ENCODE data around the gene NFYA. TPM values are rescaled to one million over a fixed set of nuclear protein-coding genes. Genes with fewer than 3 reads are reported as not detected.
A peak's percentile ranks its signal among the peaks of the same experiment; 100 is the strongest.

The NFYA gene
- total and polyA plus RNA-seq, 2 of the 13 experiments (the other 11 are each of a cell fraction or from before 2014, with no cell fraction given), result 16.0 to 22.9 TPM

DNA sequence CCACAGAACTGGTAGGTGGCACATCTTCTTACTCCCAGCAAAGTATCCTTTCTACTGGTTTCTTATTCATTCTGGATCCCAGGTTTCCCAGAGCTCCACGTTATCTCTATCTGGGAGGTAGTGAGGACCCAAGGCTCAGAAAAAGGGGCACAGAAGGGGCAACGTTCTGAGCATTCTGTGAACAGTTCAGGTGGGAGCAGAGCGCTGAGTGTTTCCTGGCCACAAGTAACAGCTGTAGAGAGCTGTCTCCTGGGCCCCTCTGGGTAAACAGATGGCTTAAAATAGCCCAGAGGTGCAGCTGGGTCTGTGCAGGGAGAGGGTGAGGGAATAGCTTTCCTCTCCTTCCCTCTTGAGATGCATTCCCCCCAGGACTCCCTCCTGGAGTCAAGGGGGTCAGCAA is 17.6 kb upstream of the NFYA start:
- WGBS (ENCODE audit: low lambda C conversion rate), result 42% methylated on average over 3 of the region's 3 CpGs
- TF ChIP-seq ZNF543 (CRISPR knock-in tag; IDR thresholded peaks at IDR 0.05) (no peak), RARA (CRISPR knock-in tag; IDR thresholded peaks at IDR 0.05) (peak; percentile 56), ZNF792 (CRISPR knock-in tag; IDR thresholded peaks at IDR 0.05) (no peak), NR2F2 (IDR thresholded peaks at IDR 0.05; ENCODE audit: borderline replicate concordance, low read depth) (no peak), ZNF547 (CRISPR knock-in tag; IDR thresholded peaks at IDR 0.05) (0 out of 2 replicates have a peak, but pooled peaks have one; percentile 38), ARID2 (CRISPR knock-in tag; IDR thresholded peaks at IDR 0.05; ENCODE audit: borderline replicate concordance) (no peak), SETDB1 (CRISPR knock-in tag; IDR thresholded peaks at IDR 0.05; ENCODE audit: borderline replicate concordance) (no peak), ZBTB20 (CRISPR knock-in tag; IDR thresholded peaks at IDR 0.05; ENCODE audit: borderline replicate concordance, low read depth) (no peak), NFKBIZ (CRISPR knock-in tag; IDR thresholded peaks at IDR 0.05) (no peak), ZNF446 (CRISPR knock-in tag; IDR thresholded peaks at IDR 0.05) (no peak), FOXO1 (CRISPR knock-in tag; IDR thresholded peaks at IDR 0.05) (peak; percentile 57; the same call in 1 of the 2 replicates), RAD51 (IDR thresholded peaks at IDR 0.05; ENCODE audit: borderline replicate concordance) (no peak), SOX5 (CRISPR knock-in tag; IDR thresholded peaks at IDR 0.05; ENCODE audit: borderline replicate concordance) (no peak), NFYB (CRISPR knock-in tag; IDR thresholded peaks at IDR 0.05) (no peak), KLF6 (CRISPR knock-in tag; IDR thresholded peaks at IDR 0.05) (no peak), MAFK (conservative IDR thresholded peaks at IDR 0.05 in 1 of 2, IDR thresholded peaks at IDR 0.05 in 1 of 2; ENCODE audit: low read length in 2 of 2) (no peak), ZSCAN21 (CRISPR knock-in tag; IDR thresholded peaks at IDR 0.05; ENCODE audit: borderline replicate concordance) (no peak)
- TF ChIP-seq, protein P1, sequence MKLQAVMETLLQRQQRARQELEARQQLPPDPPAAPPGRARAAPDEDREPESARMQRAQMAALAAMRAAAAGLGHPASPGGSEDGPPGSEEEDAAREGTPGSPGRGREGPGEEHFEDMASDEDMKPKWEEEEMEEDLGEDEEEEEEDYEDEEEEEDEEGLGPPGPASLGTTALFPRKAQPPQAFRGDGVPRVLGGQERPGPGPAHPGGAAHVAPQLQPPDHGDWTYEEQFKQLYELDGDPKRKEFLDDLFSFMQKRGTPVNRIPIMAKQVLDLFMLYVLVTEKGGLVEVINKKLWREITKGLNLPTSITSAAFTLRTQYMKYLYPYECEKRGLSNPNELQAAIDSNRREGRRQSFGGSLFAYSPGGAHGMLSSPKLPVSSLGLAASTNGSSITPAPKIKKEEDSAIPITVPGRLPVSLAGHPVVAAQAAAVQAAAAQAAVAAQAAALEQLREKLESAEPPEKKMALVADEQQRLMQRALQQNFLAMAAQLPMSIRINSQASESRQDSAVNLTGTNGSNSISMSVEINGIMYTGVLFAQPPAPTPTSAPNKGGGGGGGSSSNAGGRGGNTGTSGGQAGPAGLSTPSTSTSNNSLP (IDR thresholded peaks at IDR 0.05; ENCODE audit: low read depth, low read length), result no peak
- TF ChIP-seq, protein P2, sequence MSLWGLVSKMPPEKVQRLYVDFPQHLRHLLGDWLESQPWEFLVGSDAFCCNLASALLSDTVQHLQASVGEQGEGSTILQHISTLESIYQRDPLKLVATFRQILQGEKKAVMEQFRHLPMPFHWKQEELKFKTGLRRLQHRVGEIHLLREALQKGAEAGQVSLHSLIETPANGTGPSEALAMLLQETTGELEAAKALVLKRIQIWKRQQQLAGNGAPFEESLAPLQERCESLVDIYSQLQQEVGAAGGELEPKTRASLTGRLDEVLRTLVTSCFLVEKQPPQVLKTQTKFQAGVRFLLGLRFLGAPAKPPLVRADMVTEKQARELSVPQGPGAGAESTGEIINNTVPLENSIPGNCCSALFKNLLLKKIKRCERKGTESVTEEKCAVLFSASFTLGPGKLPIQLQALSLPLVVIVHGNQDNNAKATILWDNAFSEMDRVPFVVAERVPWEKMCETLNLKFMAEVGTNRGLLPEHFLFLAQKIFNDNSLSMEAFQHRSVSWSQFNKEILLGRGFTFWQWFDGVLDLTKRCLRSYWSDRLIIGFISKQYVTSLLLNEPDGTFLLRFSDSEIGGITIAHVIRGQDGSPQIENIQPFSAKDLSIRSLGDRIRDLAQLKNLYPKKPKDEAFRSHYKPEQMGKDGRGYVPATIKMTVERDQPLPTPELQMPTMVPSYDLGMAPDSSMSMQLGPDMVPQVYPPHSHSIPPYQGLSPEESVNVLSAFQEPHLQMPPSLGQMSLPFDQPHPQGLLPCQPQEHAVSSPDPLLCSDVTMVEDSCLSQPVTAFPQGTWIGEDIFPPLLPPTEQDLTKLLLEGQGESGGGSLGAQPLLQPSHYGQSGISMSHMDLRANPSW (CRISPR knock-in tag; IDR thresholded peaks at IDR 0.05; ENCODE audit: borderline replicate concordance), result no peak
- TF ChIP-seq, protein P3, sequence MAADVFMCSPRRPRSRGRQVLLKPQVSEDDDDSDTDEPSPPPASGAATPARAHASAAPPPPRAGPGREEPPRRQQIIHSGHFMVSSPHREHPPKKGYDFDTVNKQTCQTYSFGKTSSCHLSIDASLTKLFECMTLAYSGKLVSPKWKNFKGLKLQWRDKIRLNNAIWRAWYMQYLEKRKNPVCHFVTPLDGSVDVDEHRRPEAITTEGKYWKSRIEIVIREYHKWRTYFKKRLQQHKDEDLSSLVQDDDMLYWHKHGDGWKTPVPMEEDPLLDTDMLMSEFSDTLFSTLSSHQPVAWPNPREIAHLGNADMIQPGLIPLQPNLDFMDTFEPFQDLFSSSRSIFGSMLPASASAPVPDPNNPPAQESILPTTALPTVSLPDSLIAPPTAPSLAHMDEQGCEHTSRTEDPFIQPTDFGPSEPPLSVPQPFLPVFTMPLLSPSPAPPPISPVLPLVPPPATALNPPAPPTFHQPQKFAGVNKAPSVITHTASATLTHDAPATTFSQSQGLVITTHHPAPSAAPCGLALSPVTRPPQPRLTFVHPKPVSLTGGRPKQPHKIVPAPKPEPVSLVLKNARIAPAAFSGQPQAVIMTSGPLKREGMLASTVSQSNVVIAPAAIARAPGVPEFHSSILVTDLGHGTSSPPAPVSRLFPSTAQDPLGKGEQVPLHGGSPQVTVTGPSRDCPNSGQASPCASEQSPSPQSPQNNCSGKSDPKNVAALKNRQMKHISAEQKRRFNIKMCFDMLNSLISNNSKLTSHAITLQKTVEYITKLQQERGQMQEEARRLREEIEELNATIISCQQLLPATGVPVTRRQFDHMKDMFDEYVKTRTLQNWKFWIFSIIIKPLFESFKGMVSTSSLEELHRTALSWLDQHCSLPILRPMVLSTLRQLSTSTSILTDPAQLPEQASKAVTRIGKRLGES (CRISPR knock-in tag; IDR thresholded peaks at IDR 0.05; ENCODE audit: borderline replicate concordance), result no peak

More for the DNA sequence above, 17.6 kb upstream of the NFYA start:
- DNase-seq (ENCODE audit: low spot score) (no peak), FAIRE-seq (no peak), ATAC-seq (peak; percentile 81)
- intact Hi-C loops (cut with micrococcal nuclease; ENCODE audit: unreplicated experiment) (no loop called here), in situ Hi-C loops (cut with HindIII; ENCODE audit: extremely low pct_ligation_motif_present, low pct_unique_long_range_greater_than_20kb) (loop anchor here (10.0 kb wide), 1 partner anchor 530 kb away; no protein-coding TSS in a partner anchor)
- no TSS peak for BruUV-seq (replicated peaks)
- Histone ChIP-seq H3K9ac (ENCODE audit: insufficient read depth, low read depth, low read length) (peak overlapping the region; percentile 6; the same call in 1 of the 2 replicates), H3K27ac (ENCODE audit: extremely low read length, insufficient read depth, low read length) (no peak overlapping the region), H3K79me2 (ENCODE audit: insufficient read depth, low read length) (no peaks in the 10 kb centered on the region), H3K4me2 (ENCODE audit: low read depth, low read length) (peak overlapping the region; percentile 52), H3K4me1 (ENCODE audit: insufficient read depth, low read length) (peaks cover 65% of the 10 kb centered on the region), H3K27me3 (ENCODE audit: control insufficient read depth in 1 of 2, insufficient read depth in 2 of 2, low read length in 2 of 2) (no peaks in the 10 kb centered on the region), H3K36me3 (replicated peaks in 1 of 2; ENCODE audit: control insufficient read depth in 1 of 2, insufficient read depth in 2 of 2, low read length in 2 of 2) (peaks cover 0 to 3% of the 10 kb centered on the region in 2 experiments; a peak in 3 of 5 replicates), H2AFZ (ENCODE audit: low read length) (no peak overlapping the region), H4K20me1 (ENCODE audit: insufficient read depth, low read length) (no peaks in the 10 kb centered on the region), H3K4me3 (replicated peaks in 1 of 3; ENCODE audit: insufficient read depth in 1 of 3, low read depth in 2 of 3, low read length in 3 of 3) (no peak overlapping the region), H3K9me3 (ENCODE audit: low read length) (no peaks in the 10 kb centered on the region)
- ChIA-PET POLR2A (interaction anchor here (0.7 to 5.2 kb wide), 5 partner anchors 8 to 61 kb away, joined by 3 to 59 read pairs (median 18); partner anchors contain the start of genes NFYA, OARD1, TSPO2 and UNC5CL), CTCF (ENCODE audit: low intra/inter-chr PET ratio, low total read pairs) (no interaction called here)
